Hippocampal formation (tissue), 2 donors: Measurements from ENCODE around the gene TMEM229B.
A peak's percentile ranks its signal among the peaks of the same experiment; 100 is the strongest.

ENCODE experiments used
- DNase-seq, 2 donors: peaks; one replicate each; lab custom pipeline; 2025; lab: John Stamatoyannopoulos, UW

The TMEM229B gene

GRCh38 chr14:67515386-67516079, 27.0 kb upstream of the TMEM229B start:
- DNase-seq, result peak in 1 of 2 donors; percentile 46

GRCh38 chr14:67514650-67515385, 26.3 kb upstream of the TMEM229B start:
- DNase-seq, result no peak

- DNase-seq, result no peak
These were observed 25.7 kb upstream of the TMEM229B start for GRCh38 chr14:67514203-67514607.

- DNase-seq, result no peak
These were observed 25.1 kb upstream of the TMEM229B start for GRCh38 chr14:67513631-67514108.

- DNase-seq, result no peak
These were observed 24.2 kb upstream of the TMEM229B start for GRCh38 chr14:67512463-67513310.

- no peak for DNase-seq
These were observed 22.3 kb upstream of the TMEM229B start for GRCh38 chr14:67510836-67511235.

GRCh38 chr14:67510121-67510520, 21.6 kb upstream of the TMEM229B start:
- DNase-seq, result no peak

GRCh38 chr14:67508956-67509355, 20.4 kb upstream of the TMEM229B start:
- no peak for DNase-seq

- no peak for DNase-seq
These were observed 16.7 kb upstream of the TMEM229B start for GRCh38 chr14:67505254-67505653.

GRCh38 chr14:67503331-67503730, 14.8 kb upstream of the TMEM229B start:
- DNase-seq, result no peak

- DNase-seq, result no peak
These were observed 14.3 kb upstream of the TMEM229B start for GRCh38 chr14:67502867-67503266.

GRCh38 chr14:67501670-67502069, 13.1 kb upstream of the TMEM229B start:
- no peak for DNase-seq

GRCh38 chr14:67500981-67501380, 12.5 kb upstream of the TMEM229B start:
- no peak for DNase-seq

- no peak for DNase-seq
These were observed 9.2 kb upstream of the TMEM229B start for GRCh38 chr14:67497716-67498115.

GRCh38 chr14:67497216-67497615, 8.7 kb upstream of the TMEM229B start:
- no peak for DNase-seq

- no peak for DNase-seq
These were observed 7.3 kb upstream of the TMEM229B start for GRCh38 chr14:67495827-67496226.

GRCh38 chr14:67493092-67493717, 4.7 kb upstream of the TMEM229B start:
- no peak for DNase-seq

- DNase-seq, result no peak
These were observed 4.0 kb upstream of the TMEM229B start for GRCh38 chr14:67492538-67492937.

- DNase-seq, result no peak
These were observed 3.4 kb upstream of the TMEM229B start for GRCh38 chr14:67491741-67492507.

- no peak for DNase-seq
These were observed 2.8 kb upstream of the TMEM229B start for GRCh38 chr14:67491285-67491684.

GRCh38 chr14:67490196-67490595, 1.7 kb upstream of the TMEM229B start:
- DNase-seq, result no peak
